Mesothelial cell of epicardium (in vitro differentiated cells): ENCODE measurements around the gene CDKL1. TPM values are rescaled to one million over a fixed set of nuclear protein-coding genes. Genes with fewer than 3 reads are reported as not detected.

Source experiments
- DNase-seq, 2 experiments: peaks; one replicate each; pipeline ENCODE4 v3.0.0; 2021; ENCODE audit warnings: low spot score in 2 of 2; ENCODE audit not compliant: unreplicated experiment in 2 of 2
- H3K27ac Mint-ChIP-seq: 2 replicates; pipeline ENCODE4 v1.8.0; 2021; ENCODE audit warnings: mixed read lengths
- H3K27me3 Mint-ChIP-seq: 2 replicates; pipeline ENCODE4 v1.8.0; 2021; ENCODE audit warnings: low read depth, mixed read lengths
- H3K36me3 Mint-ChIP-seq: 2 replicates; pipeline ENCODE4 v1.8.0; 2021; ENCODE audit warnings: mixed read lengths
- H3K4me1 Mint-ChIP-seq: 2 replicates; pipeline ENCODE4 v1.8.0; 2021; ENCODE audit warnings: mixed read lengths
- H3K4me3 Mint-ChIP-seq: 2 replicates; pipeline ENCODE4 v1.8.0; 2021; ENCODE audit warnings: mild to moderate bottlenecking, moderate library complexity, mixed read lengths
- H3K9me3 Mint-ChIP-seq: 2 replicates; pipeline ENCODE4 v1.8.0; 2021; ENCODE audit warnings: mixed read lengths
- CTCF ChIP-seq: fragments of 200-600 bp; sonication (generic); IDR thresholded peaks from one replicate; pipeline ENCODE4 v1.5.0; 2021; ENCODE audit warnings: antibody characterized with exemption; ENCODE audit not compliant: unreplicated experiment
- total RNA-seq: library from RNA; stranded (reverse); gene quantifications from 3 replicates; pipeline ENCODE4 v1.2.1, GENCODE V29; 2021

Gene CDKL1
- total RNA-seq, 1 donor from 2014 or later: 1.8 TPM

- no peak for DNase-seq
- no peak for TF ChIP-seq CTCF
- Mint-ChIP-seq H3K27ac (peak overlapping the region; percentile 67), H3K4me3 (peak overlapping the region; percentile 67), H3K36me3 (no peaks in the 10 kb centered on the region), H3K9me3 (no peaks in the 10 kb centered on the region), H3K4me1 (peaks cover 34% of the 10 kb centered on the region), H3K27me3 (peaks cover 16% of the 10 kb centered on the region)
Measured at GRCh38 chr14:50397390-50398188, 908 bp upstream of the CDKL1 start.

- H3K27me3 Mint-ChIP-seq: peaks cover 16% of the 10 kb centered on the region
- H3K36me3 Mint-ChIP-seq: no peaks in the 10 kb centered on the region
- H3K9me3 Mint-ChIP-seq: no peaks in the 10 kb centered on the region
- TF ChIP-seq CTCF: no peak
- peaks cover 30% of the 10 kb centered on the region for H3K4me1 Mint-ChIP-seq
- H3K27ac Mint-ChIP-seq: no peak overlapping the region
- H3K4me3 Mint-ChIP-seq: peak overlapping the region; percentile 76
- no peak for DNase-seq
Measured at GRCh38 chr14:50395448-50395847, 1.2 kb downstream of the CDKL1 start.

GRCh38 chr14:50394713-50395112 lies 2.0 kb downstream of the CDKL1 start:
- DNase-seq: no peak
- H3K27ac Mint-ChIP-seq: no peak overlapping the region
- H3K9me3 Mint-ChIP-seq: no peaks in the 10 kb centered on the region
- peaks cover 16% of the 10 kb centered on the region for H3K27me3 Mint-ChIP-seq
- H3K4me1 Mint-ChIP-seq: peaks cover 22% of the 10 kb centered on the region
- no peak overlapping the region for H3K4me3 Mint-ChIP-seq
- TF ChIP-seq CTCF: no peak
- no peaks in the 10 kb centered on the region for H3K36me3 Mint-ChIP-seq

- no peak for TF ChIP-seq CTCF
- Mint-ChIP-seq H3K4me3 (no peak overlapping the region), H3K36me3 (no peaks in the 10 kb centered on the region), H3K4me1 (no peaks in the 10 kb centered on the region), H3K27me3 (peaks cover 6% of the 10 kb centered on the region), H3K9me3 (no peaks in the 10 kb centered on the region), H3K27ac (no peak overlapping the region)
- DNase-seq: no peak
Measured at GRCh38 chr14:50389668-50390441, 6.8 kb downstream of the CDKL1 start.

GRCh38 chr14:50388256-50388931 lies 8.3 kb downstream of the CDKL1 start:
- H3K27ac Mint-ChIP-seq: no peak overlapping the region
- DNase-seq: no peak
- no peak for TF ChIP-seq CTCF
- no peaks in the 10 kb centered on the region for H3K36me3 Mint-ChIP-seq
- no peaks in the 10 kb centered on the region for H3K9me3 Mint-ChIP-seq
- H3K4me1 Mint-ChIP-seq: no peaks in the 10 kb centered on the region
- H3K4me3 Mint-ChIP-seq: no peak overlapping the region
- no peaks in the 10 kb centered on the region for H3K27me3 Mint-ChIP-seq
